CD4-positive, alpha-beta T cell treated with Interferon gamma for 1 hour (primary cell): ENCODE results near the gene C3orf18.
A peak's percentile ranks its signal among the peaks of the same experiment; 100 is the strongest.
"Not testable (repeated sequence)": the region's sequence is repeated elsewhere in the genome, so short reads cannot be mapped to it uniquely, and the experiment has no call there.

ENCODE experiments used
- DNase-seq: peaks from one replicate; pipeline ENCODE4 v3.0.0-alpha.2; 2020

C3orf18 gene

GRCh38 chr3:50519471-50520089 lies 48.0 kb downstream of the C3orf18 start:
- DNase-seq, result peak; percentile 59

DNA sequence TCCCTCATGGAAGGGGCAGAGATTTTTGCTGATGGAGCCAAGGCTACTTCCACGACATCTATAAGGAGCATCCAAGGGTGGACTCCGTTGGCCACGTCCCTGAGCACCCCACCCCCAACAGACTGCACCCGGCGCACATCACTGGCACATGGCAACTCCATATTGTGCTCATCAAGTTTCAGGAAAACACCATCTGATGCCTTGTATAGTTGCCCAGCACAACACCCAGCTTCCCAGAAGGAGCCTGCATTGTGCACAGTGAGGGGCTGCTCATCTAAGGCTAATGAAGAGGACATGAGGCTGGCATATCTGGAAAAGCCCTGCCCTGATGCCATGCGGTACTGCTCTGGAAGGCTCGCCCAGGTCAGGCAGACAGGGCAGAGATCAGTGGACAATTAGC lies 49.1 kb downstream of the C3orf18 start:
- DNase-seq, result no peak

DNA sequence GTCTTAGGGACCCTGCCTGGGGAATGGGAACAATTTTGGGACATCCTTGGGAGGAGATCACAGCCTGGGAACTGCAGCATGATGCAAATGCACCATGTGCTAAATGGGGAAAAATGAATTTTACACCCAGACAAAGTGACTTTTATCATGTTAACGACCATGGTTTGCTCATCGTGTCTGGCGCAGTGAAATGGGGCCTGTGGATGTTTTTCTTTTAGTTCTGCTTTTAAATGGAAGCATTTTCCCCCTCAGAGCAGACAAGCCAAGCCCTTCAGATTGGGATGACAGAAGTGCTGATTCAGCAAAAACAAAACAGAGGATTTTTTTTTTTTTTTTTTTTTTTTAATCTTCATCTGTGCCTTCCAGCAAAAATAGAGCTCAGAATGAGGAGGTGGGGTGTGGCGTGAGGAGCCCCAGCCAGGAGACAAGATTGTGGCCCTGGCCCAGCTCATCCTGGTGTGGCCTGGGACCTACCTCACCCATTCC lies 49.8 kb downstream of the C3orf18 start:
- no peak for DNase-seq

DNA sequence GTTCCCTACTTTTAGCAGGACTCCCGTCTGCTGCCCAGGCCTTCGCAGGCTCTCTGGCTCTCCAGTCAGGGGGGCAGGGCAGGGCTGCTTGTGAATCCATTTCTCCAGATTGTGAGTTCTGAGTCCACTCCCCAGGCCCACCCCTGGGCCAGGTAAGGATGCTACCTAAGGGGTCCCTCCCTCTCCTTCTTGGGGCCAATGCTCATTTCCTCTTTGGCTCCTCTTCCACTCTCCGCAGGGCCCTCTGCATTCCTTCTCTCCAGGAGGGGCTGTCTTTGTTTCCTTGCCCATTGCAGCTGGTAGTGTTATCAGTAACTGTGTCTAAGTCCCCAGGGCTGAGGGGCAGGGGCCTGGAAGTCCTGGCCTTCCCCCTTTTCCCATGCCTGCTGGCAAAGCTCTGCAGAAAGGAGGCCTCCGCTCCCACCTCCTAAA lies 51.1 kb downstream of the C3orf18 start:
- no peak for DNase-seq

DNA sequence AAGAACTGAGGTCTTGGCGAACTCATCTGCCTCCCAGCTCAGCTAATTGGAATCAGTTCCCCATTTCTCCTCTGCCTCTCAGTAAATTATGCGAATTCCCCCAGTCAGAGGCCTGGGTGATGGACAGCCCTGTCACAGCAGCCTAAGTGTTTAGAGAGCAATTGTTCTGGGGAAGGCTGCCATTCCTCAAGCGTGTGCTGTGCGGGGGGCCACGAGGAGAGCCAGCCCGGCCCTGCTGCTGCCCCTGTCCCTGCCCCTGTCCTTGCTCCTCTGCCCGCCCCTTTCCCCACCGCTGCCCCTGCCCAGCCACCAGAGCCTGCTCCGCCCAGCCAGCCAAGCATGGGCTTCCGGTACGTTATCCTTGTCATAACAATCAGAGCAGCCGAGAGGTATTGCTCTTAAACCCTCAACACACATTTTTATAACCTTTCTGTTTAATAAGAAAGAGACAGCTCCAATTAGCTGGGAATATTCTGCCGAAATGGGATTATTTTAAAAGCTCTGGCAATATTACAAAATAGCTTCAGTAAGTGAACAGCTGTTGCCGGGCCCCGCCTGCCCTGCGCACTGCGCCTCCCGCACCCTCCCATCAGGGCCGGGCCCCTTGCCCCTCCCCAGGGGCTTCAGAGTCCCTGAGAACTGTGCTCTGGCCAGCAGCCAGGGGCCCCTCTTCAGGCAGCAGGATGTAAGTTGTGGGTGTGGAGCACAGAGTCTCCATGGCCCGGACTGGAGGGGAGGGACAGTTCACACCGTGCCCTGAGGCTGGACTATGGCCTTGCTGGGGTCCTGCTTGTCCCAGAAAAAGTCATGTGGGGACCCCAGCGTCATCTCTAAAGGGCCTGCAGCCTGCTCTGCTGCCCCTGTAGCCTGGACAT lies 51.7 kb downstream of the C3orf18 start:
- peak; percentile 13 for DNase-seq

DNA sequence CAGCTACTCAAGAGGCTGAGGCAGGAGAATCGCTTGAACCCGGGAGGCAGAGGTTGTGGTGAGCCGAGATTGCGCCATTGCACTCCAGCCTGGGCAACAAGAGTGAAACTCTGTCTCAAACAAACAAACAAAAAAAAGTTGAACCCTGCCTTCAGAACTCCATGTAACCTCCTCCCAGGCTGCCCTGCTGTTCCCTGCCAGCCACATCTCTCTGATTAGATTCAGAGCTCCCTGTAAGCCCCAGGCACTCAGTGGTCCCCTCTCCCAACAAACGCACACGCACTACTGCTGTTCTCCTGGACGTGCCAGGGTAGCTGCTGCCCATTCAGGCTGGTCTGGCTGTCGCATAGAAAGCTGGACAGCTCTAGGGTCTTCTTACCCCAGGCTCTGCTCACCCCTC lies 54.6 kb downstream of the C3orf18 start:
- DNase-seq, result not testable (repeated sequence)

DNA sequence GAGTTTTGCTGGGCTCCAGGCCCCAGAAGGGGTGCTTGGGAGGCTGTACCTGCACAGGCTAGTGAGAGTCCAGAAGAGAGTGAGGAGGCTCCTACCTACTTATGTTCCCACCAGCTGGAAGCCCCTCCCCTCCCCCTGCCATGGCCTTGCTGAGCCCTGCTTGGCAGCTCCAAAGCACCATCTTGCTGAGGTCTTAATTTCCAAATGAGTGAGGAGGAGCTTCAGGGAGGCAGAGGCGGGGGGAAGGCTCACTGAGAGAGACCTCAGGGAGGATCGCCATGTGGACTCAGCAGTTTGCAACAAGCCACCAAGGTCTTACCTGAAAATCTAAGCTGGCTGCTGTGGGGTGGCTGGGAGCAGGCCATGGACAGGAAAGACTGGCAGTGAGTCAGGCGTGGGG lies 55.4 kb downstream of the C3orf18 start:
- DNase-seq, result no peak

GRCh38 chr3:50510325-50510724 lies 57.2 kb downstream of the C3orf18 start:
- DNase-seq, result no peak

DNA sequence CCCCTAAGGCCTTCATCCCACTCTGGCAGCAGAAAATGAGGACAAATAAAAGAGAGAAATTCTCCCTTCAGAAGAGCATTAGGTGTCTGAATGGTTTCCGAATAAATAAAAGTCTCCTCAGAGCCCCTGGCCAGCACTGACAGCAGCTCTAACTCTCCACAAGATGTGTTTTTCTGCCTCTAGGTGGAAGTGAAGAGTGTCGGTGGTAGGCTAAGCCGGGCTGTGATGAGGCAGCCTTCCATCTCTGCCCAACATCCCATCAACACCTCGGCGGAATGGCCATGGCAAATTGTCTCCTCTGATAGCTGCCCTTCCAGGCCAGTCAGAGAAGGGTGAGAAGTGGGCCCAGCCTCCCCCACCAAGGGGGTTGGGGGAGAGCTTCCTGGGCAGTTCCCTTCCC lies 57.8 kb downstream of the C3orf18 start:
- no peak for DNase-seq

DNA sequence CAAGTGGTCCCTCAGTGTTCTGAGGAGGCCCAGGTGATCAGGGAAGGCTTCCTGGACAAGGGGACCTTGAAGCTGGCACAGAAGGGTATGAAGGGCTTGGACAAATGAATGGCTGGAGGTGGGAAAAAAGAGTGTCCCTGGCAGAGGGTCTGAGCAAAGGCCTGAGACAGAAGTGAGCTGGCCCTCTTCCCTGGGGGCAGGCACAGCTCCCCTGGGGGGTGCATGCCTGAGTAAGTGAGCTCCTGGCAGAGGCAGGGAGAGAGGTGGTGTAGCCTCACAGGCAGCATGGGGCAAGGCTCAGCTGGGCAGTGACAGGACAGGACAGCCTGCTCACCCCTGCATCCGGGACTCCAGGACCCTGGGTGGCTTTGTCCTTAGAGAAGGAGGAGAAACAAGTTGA lies 58.7 kb downstream of the C3orf18 start:
- DNase-seq, result no peak
